A204.1 (cell line): ENCODE results near the gene RC3H1.
"Not testable (repeated sequence)": the region's sequence is repeated elsewhere in the genome, so short reads cannot be mapped to it uniquely, and the experiment has no call there.

Experiments
- FAIRE-seq: peaks from 2 replicates; lab custom pipeline; 2012; peaks lifted over from hg19 to GRCh38; lab: Jason Lieb, UNC

RC3H1 gene

DNA sequence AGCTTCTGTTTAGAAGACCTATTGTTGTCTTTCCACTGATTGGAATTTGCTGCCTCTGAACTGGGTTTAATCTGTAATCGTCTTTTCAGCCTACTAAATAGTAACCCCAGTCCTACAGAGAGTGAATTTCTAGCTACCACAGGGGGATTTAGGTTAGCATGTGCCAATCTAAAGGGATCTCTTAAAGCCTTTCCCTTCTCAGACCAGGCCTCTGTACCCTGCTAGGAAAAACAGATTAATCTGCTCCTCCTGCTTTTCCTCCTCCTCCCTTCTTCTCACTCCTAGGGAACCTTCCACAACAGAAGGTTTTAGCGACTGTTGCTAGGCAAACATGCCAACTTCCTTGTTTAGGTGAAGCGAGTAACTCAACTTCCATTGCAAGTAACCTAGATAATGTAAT is 1.3 kb upstream of the RC3H1 start:
- FAIRE-seq: no peak

DNA sequence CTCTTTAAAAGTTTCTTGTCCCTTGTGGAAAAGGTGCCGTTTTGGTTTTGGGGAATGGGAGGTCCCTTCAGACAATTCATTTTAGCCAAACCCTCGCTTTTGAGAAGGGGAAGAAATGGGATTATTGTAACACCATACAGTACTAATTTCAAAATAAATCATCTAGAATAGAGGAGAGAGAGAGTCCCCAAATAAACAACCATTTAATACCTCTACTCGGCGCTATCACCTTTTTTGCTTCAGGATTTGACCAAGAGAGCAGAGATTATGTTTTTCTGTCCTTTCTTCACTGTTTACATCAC is 770 bp upstream of the RC3H1 start:
- no peak for FAIRE-seq

DNA sequence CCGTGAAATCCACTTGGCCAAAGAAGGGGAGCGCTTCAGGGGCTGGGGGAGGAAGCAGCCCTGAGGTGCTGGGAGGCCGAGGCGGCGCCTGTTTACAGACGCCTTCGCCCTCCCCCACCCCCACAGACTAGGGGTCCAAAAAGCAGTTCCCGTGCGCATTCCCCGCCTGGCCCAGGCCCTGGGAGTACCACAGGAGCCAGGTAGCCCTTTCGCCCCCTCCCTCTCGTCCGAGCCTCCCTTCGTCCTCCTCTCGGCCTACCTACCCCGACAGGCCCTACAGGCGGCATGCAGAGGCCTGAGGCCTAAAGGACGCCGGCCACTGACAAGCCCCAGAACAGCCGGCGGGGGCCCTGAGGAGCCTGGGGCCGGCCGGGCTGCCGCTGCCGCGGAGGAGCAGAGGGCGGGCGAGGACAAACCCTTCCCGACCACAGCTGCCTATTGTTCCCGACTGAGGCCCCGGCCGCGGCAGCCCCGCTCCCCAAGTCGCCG is 522 bp downstream of the RC3H1 start:
- FAIRE-seq: no peak

DNA sequence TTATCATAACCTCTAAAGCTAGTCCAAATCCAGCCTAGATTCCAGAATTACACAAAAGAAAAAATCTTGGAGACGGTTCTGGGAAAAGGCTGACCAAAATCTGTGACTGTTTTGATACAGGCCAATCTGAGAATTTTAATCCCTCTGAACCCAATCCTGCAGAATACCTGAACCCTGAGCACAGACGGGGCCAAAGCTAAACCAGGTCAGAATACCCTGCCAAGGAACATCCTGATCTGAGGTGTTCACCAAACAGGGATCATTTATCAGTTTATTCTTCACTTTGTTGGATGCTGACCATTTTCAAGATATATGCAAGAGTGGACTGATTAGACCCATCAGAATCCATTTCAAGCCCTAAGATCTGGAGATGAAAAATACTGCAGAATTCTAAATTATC is 3.6 kb downstream of the RC3H1 start:
- FAIRE-seq: no peak

DNA sequence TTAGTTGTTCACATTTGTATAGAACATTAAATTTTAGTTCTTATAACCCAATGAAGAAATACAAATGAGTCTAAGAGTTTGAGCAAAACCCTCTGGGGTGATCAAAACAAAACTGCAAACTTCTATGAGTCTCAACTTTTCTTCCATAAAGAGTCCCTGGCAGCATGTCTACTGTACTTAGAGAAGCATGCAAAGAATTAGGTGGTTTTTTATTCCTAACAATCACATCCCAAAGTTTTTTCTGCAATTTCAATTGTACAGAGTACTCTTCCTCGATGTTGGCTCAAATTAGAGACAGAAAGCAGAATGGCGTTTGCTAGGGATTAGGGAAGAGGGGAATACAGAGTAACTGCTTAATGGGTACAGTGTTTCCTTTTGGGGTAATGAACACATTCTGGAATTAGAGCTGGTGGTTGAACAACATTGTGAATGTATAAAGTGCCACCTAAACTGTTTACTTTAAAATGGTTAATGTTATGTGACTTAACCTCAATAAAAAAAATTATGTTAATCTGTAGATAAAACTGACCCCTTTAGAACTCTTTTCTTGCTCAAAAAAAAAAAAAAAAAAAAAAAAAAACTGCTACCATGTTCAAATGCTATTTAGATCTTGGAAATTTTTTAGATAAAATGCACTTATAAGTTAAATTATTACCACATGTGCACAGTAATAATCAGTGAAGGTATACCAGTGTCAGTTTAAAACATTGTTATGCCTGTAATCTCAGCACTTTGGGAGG is 4.8 kb downstream of the RC3H1 start:
- no peak for FAIRE-seq

DNA sequence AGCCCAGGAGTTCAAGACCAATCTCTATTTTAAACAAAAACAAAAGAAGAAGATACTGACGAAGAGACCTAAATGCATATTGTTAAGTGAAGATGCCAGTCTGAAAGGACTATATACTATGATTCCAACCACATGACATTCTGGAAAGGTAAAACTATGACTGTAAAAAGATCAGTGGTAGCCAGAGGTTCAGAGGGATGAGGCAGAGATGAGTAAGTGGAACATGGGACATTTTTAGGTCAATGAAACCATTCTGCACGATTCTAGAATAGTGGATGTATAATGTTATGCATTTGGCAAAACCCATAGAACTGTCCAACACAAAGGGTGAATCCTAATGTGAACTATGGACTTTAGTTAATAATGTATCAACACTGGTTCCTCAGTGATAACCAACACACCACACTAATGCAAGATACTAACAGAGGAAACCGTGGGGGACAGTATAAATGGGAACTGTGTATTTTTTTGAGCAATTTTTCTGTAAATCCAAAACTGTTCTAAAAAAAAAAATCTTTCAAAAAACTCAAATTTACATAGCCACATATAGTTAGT is 8.2 kb downstream of the RC3H1 start:
- FAIRE-seq: no peak

DNA sequence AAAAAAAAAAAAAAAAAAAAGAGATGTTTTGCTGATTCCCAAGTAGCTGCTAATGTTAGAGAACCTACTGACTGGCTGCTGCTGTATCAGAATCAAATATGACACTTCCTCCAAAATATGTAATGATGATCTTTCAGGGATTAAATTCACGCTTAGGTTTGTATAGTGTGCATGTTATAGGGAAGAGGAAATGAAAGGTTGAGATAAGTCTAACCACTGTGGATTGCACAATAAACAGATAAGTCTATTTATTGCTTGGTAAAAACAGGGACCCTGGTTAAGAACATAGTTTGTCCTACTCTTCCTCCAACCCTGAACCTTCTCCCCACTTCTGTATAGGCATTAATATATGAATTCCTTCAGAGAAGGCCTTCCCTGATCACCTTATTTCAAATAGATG is 13.2 kb downstream of the RC3H1 start:
- FAIRE-seq: no peak

DNA sequence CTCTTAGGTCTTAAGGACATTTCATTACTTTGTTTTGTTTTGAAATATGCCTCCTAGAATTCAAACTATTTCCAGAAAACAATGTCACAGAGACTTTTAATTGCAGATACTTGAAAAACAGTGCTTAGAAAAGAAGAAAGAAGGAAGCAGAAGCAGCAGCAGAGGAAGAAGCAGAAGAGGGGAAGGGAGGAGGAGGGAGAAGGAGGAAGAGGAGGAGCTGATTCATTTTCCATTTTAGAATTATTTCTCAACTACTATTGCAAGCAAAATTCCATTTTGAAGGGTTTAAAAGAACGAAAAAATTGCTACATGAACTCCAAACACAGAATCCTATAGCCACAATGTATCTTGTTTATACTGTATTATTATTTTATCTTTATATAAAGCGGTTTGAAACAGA is 13.9 kb downstream of the RC3H1 start:
- no peak for FAIRE-seq

DNA sequence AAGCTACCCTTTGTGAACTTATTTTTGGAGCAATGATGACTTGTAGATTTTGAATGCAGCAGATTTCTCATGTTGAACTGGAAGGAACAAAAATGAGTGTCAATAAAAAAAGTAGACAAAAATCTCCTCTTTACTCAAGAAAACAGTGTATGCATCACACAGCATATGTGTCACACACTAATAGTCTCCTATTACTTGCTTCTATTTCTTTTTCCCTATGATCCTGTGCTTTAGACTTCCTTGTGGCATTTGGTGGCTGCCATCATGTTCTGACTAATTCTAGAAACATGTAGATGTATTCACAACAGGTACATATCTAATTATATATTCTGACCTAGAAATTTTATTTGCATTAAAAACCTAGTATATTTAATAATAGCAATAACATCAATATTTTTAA is 14.3 kb downstream of the RC3H1 start:
- no peak for FAIRE-seq

DNA sequence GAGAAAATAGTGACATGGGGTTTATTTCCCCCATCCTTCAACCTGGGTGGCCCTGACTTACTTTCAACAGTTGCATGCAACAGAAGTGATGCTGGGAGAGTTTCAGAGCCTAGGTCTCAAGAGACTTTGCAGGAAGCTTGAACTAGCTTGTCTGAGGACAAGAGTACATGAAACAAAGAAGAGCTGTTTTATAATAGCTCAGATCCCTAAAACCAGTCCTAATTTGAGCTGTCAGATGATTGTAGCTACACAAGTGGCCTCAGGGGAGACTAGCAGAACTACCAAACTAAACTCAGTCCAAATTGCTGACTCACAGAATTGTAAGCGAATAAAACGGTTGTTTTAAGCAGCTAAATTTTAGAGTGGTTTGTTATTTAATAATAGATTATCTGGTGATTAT is 17.1 kb downstream of the RC3H1 start:
- FAIRE-seq: no peak

DNA sequence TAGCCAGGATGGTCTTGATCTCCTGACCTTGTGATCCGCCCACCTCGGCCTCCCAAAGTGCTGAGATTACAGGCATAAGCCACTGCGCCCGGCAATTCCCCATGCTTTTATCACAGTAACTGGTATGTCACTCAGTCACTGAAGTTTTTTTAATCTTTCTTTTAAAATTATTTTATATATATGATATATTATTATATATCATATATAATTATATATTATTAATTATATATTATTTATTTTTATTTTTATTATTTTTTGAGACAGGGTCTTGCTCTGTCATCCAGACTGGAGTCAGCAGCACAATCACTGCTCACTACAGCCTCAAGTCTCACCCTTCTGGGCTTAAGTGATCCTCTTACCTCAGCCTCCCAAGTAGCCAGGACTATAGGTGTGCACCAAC is 18.3 kb downstream of the RC3H1 start:
- no peak for FAIRE-seq

DNA sequence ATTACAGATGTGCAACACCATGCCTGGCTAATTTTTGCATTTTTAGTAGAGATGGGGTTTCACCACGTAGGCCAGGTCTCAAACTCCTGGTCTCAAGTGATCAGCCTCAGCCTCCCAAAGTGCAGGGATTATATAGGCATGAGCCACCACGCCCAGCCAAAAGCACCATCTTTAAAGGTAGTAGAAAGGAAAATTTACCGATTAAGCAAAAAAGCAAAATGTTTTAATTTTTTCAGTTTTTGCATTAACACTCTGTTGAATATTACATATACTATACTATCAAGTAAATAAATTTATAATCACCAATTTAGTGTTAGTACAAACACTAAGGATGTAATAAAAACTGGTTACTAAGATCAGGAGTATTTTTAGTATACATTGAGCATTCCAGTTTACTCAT is 20.6 kb downstream of the RC3H1 start:
- FAIRE-seq: no peak

DNA sequence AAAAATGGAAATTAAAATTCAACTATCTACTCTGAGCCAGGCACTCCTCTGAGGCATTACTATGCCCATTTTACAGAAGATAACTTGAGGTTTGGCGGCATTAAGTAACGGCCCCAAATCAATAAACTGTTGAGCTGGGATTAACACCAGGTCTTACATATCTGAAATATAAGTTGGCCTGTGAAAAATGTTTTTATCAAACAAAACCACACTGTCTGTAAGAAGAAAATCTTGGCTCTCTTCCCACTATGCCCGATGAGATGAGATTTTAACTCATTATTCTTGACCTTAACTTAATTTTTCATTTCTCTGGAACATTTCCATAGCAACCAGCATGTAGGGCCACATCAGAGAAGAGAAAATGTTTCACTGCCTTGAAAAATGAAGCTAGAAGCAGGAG is 21.8 kb downstream of the RC3H1 start:
- no peak for FAIRE-seq

DNA sequence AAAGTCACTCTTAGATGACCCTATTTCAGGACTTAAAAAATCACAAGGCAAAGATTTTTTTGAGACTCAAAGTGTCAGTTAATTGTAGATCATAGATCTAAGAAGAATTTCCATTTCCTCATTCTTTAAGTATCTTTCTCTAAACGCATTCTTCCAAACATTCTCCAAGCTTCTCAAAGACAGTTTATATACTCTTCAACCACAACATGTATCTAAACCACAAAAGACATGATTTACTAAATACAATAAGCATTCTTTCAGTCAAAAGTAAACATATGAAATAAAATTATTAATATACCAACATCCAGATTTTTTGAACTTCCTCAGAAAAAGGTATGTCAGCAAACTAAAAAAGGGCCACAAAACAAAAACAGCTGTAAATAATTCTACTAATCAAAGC is 24.4 kb downstream of the RC3H1 start:
- no peak for FAIRE-seq

DNA sequence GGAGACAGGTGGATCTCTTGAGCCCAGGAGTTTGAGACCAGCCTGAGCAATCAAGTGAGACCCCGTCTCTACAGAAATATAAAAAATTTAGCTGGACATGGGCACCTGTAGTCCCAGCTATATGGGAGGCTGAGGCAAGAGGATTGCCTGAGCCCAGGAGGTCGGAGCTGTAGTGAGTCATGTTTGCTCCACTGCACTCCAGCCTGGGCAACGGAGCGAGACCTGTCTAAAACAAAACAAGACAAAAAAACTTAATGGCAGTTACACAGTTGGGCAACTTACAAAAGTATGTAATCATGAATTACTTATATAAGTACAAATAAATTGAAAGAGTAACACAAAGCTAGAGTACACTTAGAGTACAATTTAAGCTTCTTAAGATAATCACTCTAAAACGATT is 25.2 kb downstream of the RC3H1 start:
- no peak for FAIRE-seq

DNA sequence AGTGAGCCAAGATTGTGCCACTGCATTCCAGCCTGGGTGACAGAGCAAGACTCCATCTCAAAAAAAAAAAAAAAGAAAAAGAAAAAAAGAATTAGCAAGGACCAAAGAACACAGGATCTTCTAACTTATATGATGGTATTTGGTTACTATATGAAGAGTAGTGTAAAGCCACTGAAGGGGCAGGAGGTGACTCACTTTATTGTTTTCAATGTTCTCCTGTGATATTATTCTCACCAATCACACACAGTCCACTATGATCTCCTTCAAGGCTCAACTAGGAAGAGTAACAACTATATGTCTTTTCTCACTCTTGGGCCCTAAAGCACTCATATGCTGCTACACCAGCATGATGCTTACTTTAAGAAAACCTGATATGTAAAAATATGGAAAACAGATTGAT is 26.7 kb downstream of the RC3H1 start:
- no peak for FAIRE-seq

DNA sequence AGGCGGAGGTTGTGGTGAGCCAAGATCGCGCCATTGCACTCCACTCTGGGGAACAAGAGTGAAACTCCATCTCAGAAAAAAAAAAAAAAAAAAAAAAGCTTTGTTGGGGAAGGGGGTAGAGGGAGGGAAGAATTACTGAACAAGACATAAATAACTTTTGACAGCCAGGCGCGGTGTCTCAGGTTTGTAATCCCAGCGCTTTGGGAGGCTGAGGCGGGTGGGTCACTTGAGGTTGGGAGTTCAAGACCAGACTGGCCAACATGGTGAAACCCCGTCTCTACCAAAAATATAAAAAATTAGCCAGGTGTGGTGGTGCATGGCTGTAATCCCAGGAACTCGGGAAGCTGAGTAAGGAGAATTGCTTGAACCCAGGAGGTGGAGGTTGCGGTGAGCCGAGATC is 28.2 kb downstream of the RC3H1 start:
- not testable (repeated sequence) for FAIRE-seq

DNA sequence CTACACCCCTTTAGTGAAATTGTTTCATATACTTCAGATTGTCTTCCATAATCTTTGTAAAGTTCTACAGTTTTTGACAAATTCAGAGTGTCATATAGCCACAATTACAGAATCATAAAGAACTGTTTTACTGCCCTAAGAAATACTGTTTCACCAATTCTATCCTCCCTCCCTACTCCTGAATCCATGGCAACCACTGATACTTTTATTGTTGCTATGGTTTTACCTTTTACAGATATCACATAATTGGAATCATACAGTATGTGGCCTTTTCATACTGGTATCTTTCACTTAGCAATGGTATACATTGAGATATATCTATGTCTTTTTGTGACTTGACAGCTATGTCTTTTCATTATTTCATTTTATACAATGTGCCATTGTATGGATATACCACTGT is 34.1 kb downstream of the RC3H1 start:
- FAIRE-seq: no peak

DNA sequence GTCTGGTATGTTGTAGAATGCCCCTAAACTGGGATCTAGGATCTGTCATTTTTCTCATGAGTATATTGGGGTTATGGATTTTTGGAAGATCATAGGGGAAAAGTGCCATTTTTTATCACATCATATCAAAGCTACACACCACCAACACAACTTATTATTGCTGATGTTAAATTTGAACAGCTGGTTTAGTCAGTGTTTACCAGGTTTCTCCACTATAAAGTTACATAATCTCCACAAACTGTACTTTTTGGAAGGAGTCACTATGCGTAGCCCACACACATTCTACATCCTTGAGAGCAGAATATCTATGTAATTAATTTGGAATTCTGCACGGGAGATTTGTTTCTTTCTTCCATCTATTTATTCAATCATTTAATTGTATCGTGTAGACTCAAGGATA is 35.2 kb downstream of the RC3H1 start:
- no peak for FAIRE-seq

DNA sequence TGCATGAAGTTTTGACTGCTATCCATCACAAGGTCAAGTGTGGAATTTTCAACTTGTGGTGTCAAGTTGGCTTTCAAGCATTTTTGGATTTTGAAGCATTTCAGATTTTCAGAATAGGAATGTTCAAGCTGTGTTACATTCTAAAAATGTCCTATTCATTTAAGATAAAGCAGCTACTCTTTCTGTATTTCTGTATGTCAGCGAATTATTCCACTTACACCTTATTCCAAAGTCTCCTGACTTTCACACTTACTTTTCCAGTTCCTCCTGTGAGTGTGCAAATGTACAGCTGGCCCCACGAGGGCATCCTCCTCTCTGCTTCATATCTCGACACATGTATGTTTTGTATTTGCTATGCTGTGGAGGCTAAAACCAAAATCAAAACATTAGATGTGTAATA is 51.9 kb downstream of the RC3H1 start:
- no peak for FAIRE-seq

DNA sequence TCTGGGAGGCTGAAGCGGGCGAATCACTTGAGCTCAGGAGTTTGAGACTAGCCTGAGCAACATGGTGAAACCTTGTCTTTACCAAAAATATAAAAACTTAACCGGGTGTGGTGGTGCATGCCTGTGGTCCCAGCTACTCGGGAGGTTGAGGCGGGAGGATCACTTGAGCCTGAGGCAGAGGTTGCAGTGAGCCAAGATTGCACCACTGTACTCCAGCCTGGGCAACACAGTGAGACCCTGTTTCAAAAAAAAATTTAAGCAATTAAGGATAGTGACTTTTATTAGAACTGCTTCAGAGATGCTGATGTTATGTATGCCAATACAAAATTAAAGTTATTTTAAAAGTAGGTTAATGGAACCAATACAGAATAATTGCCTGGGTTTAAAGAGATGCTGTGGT is 56.3 kb downstream of the RC3H1 start:
- not testable (repeated sequence) for FAIRE-seq

DNA sequence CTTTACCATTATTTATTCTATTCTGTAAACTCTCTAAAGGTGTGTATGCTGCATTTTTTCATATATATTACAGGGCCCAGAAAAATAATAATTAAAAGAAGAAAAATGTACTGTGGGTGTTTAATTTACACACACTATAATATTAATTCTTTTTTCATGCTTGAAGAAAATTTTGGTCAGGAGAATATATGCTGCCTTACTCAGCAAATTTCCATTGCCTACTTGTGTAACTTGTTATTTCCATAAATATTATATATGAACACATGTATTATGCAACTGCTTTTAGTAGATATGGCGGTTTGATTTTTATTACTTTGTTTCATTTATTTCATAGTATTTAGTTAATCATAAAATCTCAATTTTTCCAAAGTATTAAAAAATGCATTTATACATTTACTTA is 58.7 kb downstream of the RC3H1 start:
- FAIRE-seq: peak; percentile 39

DNA sequence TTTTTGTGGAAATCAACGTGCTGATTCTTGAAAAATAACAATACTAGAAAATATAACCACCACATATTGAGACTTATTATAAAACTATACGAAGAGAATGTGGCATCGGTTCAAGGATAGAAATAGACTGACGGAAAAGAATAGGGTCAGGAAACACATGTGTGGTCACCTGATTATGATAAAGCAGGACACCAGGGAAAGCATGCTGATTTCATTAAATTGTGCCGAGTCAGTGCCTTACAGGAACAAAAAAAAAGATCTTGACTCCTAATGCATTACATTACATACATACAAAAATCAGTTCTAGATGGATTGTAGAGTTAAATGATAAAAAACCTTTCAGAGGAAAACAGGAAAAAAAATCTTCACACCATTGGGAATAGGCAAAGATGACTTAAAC is 61.5 kb downstream of the RC3H1 start:
- no peak for FAIRE-seq

DNA sequence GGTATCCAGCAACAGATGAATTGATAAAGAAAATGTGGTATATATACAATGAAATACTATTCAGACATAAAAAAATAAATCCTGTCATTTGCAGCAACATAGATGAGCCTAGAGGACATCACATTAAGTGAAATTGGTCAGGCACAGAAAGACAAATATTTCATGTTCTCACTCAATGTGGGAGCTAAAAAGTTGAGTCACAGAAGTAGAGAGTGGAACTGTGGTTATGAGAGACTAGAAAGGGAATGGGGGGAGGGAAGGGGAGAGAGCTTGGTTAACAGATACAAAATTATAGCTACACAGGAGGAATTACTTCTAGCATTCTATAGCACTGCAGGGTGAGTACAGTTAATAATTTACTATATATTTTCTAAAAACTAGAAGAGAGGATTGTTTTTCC is 68.0 kb downstream of the RC3H1 start:
- no peak for FAIRE-seq

DNA sequence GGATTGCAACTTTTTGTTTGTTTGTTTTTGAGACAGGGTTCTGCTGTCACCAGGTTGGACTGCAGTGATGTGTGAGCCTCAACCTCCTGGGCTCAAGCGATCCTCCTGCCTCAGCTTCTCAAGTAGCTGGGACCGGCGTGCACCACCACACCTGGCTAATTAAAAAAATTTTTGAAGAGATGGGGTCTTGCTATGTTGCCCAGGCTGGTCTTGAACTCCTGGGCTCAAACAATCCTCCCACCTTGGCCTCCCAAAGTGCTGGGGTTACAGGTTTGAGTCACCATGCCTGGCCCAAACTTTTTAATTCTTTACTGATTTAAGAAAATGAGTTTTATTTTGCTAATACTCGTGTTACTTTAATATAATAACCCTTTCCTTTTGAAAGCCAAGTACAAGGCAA is 73.6 kb downstream of the RC3H1 start:
- no peak for FAIRE-seq
